ENCODE data around the gene CGNL1. TPM values are rescaled to one million over a fixed set of nuclear protein-coding genes. Genes with fewer than 3 reads are reported as not detected.
A peak's percentile ranks its signal among the peaks of the same experiment; 100 is the strongest.

The CGNL1 gene
- total RNA-seq, 6 donors from 2014 or later: 40.1 to 81.8 (median 63.0) TPM

- H3K27me3 ChIP-seq: no peaks in the 10 kb centered on the region
- DNase-seq: no peak
- no peak overlapping the region for H3K27ac ChIP-seq
- no peaks in the 10 kb centered on the region for H3K36me3 ChIP-seq
- TF ChIP-seq EP300 (IDR thresholded peaks at IDR 0.05) (no peak), POLR2AphosphoS5 (IDR thresholded peaks at IDR 0.05) (no peak), POLR2A (IDR thresholded peaks at IDR 0.05) (no peak), CTCF (IDR thresholded peaks at IDR 0.05) (no peak)
- ATAC-seq (ENCODE audit: low FRiP score in 2 of 2): no peak
- H3K4me1 ChIP-seq: peaks cover 0 to 2% (median 0%) of the 10 kb centered on the region in 4 donors
- H3K4me3 ChIP-seq: no peak overlapping the region
- 91 to 97% methylated on average over 3 of the region's 3 CpGs for WGBS, 2 donors
- no peaks in the 10 kb centered on the region for H3K9me3 ChIP-seq
Observed at GRCh38 chr15:57572468-57572867, 196.2 kb downstream of the CGNL1 start.

GRCh38 chr15:57573151-57573550, 196.8 kb downstream of the CGNL1 start:
- H3K4me1 ChIP-seq: peaks cover 0 to 8% (median 3%) of the 10 kb centered on the region in 4 donors
- H3K27me3 ChIP-seq: no peaks in the 10 kb centered on the region
- H3K36me3 ChIP-seq: no peaks in the 10 kb centered on the region
- no peaks in the 10 kb centered on the region for H3K9me3 ChIP-seq
- no peak overlapping the region for H3K27ac ChIP-seq
- H3K4me3 ChIP-seq: no peak overlapping the region
- no peak for TF ChIP-seq CTCF (IDR thresholded peaks at IDR 0.05)
- ATAC-seq (ENCODE audit: low FRiP score in 2 of 2) (no peak), DNase-seq (no peak)
- WGBS, 2 donors: 69 to 81% methylated on average over 4 of the region's 4 CpGs

- no peak for DNase-seq
- no peak for ATAC-seq (ENCODE audit: low FRiP score in 2 of 2)
- Histone ChIP-seq H3K9me3 (no peaks in the 10 kb centered on the region), H3K27me3 (no peaks in the 10 kb centered on the region), H3K4me3 (no peak overlapping the region), H3K4me1 (peaks cover 0 to 14% (median 9%) of the 10 kb centered on the region in 4 donors), H3K36me3 (no peaks in the 10 kb centered on the region), H3K27ac (no peak overlapping the region)
- TF ChIP-seq EP300 (IDR thresholded peaks at IDR 0.05) (no peak), POLR2A (IDR thresholded peaks at IDR 0.05) (no peak), POLR2AphosphoS5 (IDR thresholded peaks at IDR 0.05) (no peak), CTCF (IDR thresholded peaks at IDR 0.05) (no peak)
- WGBS, 2 donors: 79 to 87% methylated on average over 5 of the region's 5 CpGs
Observed at GRCh38 chr15:57575363-57575762, 199.1 kb downstream of the CGNL1 start.

GRCh38 chr15:57578288-57578900, 202.1 kb downstream of the CGNL1 start:
- TF ChIP-seq POLR2A (IDR thresholded peaks at IDR 0.05) (no peak), EP300 (IDR thresholded peaks at IDR 0.05) (peak in 2 of 4 donors; percentile 75 to 83), POLR2AphosphoS5 (IDR thresholded peaks at IDR 0.05) (peak in 1 of 2 donors; percentile 51)
- ATAC-seq (ENCODE audit: low FRiP score in 2 of 2): no peak
- Histone ChIP-seq H3K36me3 (no peaks in the 10 kb centered on the region), H3K27me3 (no peaks in the 10 kb centered on the region), H3K4me3 (no peak overlapping the region), H3K4me1 (peaks cover 0 to 14% (median 9%) of the 10 kb centered on the region in 4 donors), H3K9me3 (peaks cover 0 to 11% (median 6%) of the 10 kb centered on the region in 4 donors), H3K27ac (peak overlapping the region in 3 of 4 donors; percentile 15 to 63 (median 60))
- no peak for DNase-seq
- WGBS, 2 donors: 45 to 49% methylated on average over 6 of the region's 6 CpGs

GRCh38 chr15:57580428-57580827, 204.1 kb downstream of the CGNL1 start:
- no peak for DNase-seq
- H3K27me3 ChIP-seq: no peaks in the 10 kb centered on the region
- WGBS, 2 donors: 93% methylated on average over 6 to 8 of the region's 8 CpGs
- H3K4me1 ChIP-seq: peaks cover 0 to 17% (median 9%) of the 10 kb centered on the region in 4 donors
- no peak overlapping the region for H3K27ac ChIP-seq
- ATAC-seq (ENCODE audit: low FRiP score in 2 of 2): no peak
- peaks cover 0 to 15% (median 10%) of the 10 kb centered on the region in 4 donors for H3K9me3 ChIP-seq
- TF ChIP-seq POLR2AphosphoS5 (IDR thresholded peaks at IDR 0.05) (no peak), EP300 (IDR thresholded peaks at IDR 0.05) (no peak), CTCF (IDR thresholded peaks at IDR 0.05) (no peak), POLR2A (IDR thresholded peaks at IDR 0.05) (no peak)
- no peak overlapping the region for H3K4me3 ChIP-seq
- no peaks in the 10 kb centered on the region for H3K36me3 ChIP-seq

Data from upper lobe of left lung (tissue), 6 donors.